ENCODE results near the gene SKA2.

DNA sequence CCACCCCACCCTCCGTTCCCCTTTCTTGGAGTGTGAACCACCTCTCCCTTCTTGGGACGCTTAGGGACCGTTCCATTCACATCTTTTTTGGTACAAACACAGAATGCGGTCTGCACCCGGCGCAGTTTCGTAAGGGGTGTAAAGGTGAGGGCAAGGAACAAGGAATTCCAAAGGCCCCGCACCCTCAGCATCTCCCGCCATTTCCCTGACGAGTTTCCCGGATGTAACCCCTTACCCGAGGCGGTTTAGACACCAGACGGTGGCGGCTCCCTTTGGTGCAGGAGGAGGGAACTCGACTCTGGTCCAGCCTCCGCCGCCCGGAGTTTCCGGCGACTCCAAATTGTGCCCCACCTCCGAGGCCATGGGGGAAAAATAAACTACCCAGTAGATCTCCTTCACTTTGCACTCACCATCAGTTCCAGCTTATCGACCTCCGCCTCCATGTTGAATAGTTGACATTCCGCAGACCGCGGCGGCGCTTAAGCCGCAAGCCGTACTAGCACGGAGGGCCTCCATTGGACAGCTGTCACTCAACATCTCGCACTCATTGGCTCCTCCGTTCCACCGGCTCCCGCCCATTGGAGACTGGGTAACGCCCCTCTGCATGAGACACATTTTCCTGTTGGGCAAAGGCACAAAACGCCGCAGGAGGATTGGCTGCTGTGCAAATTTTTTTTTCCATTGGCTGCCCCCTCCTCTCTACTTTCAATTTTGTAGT, at the start of gene SKA2:
- TF ChIP-seq, protein P1, sequence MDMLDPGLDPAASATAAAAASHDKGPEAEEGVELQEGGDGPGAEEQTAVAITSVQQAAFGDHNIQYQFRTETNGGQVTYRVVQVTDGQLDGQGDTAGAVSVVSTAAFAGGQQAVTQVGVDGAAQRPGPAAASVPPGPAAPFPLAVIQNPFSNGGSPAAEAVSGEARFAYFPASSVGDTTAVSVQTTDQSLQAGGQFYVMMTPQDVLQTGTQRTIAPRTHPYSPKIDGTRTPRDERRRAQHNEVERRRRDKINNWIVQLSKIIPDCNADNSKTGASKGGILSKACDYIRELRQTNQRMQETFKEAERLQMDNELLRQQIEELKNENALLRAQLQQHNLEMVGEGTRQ (CRISPR knock-in tag; IDR thresholded peaks at IDR 0.05), result no peak
- TF ChIP-seq ZNF75A (CRISPR knock-in tag; IDR thresholded peaks at IDR 0.05) (no peak), NCOA1 (IDR thresholded peaks at IDR 0.05; ENCODE audit: low read depth) (0 out of 2 replicates have a peak, but pooled peaks have one; percentile 35), ZNF507 (tag; conservative IDR thresholded peaks at IDR 0.05) (no peak), EZH2 (IDR thresholded peaks at IDR 0.05; ENCODE audit: borderline replicate concordance, low read depth, low read length) (no peak), SMC3 (conservative IDR thresholded peaks at IDR 0.05; ENCODE audit: insufficient read depth, low read depth, low read length) (no peak), ZBTB8A (IDR thresholded peaks at IDR 0.05; ENCODE audit: partially characterized antibody) (no peak)

Data from K562 (cell line).